Measurements from ENCODE around the gene EBI3.

GRCh38 chr19:4234142-4234861 is 5.0 kb downstream of the EBI3 start:
- no peak for TF ChIP-seq PATZ1 (CRISPR knock-in tag; IDR thresholded peaks at IDR 0.05; ENCODE audit: borderline replicate concordance)
- TF ChIP-seq GLIS3 (CRISPR knock-in tag; IDR thresholded peaks at IDR 0.05), result no peak
- TF ChIP-seq RARB (CRISPR knock-in tag; IDR thresholded peaks at IDR 0.05), result no peak
